ENCODE results near the gene ISOC1.

ISOC1 gene

DNA sequence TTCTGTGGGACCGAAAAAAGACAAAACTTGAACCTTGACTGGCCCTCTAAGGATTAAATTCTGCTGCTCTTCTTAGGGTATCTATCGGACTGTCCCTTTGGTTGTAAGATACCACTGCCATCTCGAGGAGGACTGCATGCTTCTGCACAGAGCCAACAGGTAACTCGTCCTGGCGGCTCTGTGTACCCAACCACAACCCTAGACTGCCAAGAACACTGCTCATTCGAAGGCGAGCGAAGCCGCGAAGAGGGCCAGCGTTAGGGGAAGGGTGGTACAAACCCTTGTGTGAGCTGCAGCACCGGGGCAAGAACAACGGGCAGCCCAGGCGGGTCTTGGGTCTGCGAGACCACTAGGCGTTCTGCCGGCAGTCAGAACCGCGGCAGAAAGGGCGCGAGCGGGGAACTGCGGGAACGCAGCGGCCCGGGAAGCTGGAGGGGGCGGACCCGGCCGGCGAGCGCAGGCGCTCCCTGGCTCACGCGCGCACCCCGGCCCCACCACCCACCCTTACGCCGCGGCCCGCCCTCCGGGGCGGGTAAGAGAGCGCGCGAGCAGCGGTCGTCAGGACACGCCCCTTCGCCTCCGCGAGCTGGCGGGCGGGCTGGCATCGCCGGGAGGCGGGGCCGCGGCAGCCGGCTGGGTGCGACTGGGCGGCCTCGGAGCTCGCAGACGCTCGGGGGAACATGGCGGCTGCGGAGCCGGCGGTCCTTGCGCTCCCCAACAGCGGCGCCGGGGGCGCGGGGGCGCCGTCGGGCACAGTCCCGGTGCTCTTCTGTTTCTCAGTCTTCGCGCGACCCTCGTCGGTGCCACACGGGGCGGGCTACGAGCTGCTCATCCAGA, at the start of gene ISOC1:
TSS of gene ISOC1 (plus strand) at position 663 of the 837 bp plus-strand sequence. CDS start at position 681, 18 bp downstream.
- DNase-seq = peak; percentile 92

- DNase-seq = no peak
Observed at GRCh38 chr5:129046151-129046550, 48.4 kb upstream of the ISOC1 start.

DNA sequence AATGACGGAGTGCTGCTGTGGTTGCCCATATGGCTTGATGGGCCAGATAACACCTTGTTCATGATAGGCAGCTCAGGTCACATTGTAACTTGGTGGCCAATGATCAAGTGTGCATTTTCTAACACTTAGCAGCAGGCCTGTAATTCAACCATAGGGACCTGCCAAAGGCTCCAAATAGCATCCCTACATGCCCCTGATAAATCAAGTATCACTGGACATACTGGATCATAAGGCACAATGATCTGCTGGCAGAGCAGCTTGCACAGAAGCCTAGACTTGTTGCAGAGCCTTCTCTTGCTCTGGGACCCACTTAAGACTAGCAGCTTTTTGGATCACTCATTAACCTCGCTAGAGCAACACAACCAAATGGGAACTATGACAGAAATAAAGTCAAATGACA, 46.0 kb upstream of the ISOC1 start:
- DNase-seq = no peak

- no peak for DNase-seq
Observed at GRCh38 chr5:129049126-129049799, 45.3 kb upstream of the ISOC1 start.

DNA sequence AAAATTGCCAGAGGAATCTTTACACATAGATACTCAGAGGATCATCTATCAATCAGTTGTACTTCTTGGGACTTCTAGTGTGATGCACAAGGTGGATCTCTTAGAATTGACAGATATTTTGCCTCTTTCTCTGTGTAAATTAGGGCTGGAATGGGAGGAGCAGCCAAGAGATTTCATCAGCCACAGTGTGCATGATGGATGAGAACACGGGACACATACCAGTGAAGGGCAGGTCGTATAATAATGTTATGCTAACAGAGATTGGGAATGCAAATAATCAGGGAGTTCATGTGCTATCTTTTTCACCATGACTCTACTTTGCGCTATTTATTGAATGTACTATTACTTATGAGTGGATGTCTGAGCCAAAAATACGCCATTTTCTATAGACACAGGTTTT, 43.3 kb upstream of the ISOC1 start:
- no peak for DNase-seq

DNA sequence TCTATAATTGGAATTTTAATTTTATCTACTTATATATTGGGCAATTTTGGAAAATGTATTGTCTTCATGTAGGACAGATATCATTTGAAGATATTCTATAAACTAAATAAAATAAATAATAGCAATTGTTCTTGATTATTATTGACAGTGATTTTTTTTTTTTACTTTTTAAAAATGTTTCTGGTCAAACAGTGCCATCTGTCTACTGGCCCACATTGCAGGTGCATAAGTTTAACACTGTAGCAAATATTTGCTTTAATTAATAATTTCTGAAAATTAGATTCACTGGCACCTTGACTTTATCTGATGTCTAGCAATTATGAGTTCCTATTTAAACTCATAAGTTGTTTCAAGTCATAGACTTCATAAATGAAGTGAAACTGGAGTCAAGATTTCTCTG, 41.1 kb upstream of the ISOC1 start:
- no peak for DNase-seq

DNA sequence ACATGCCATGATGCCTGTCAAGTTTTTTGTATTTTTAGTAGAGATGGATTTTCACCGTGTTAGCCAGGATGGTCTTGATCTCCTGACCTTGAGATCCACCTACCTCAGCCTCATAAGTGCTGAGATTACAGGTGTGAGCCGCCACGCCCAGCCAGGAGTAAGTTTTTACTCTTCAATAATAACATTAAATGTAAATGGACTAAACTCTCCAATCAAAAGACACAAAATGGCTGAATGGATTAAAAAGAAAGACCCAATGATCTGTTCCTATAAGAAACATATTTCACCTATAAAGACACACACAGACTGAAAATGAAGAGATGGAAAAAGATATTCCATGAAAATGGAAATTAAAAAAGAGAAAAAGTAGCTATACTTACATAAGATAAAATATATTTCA, 37.2 kb upstream of the ISOC1 start:
- DNase-seq = no peak

- DNase-seq = no peak
Observed at GRCh38 chr5:129061849-129062248, 32.7 kb upstream of the ISOC1 start.

GRCh38 chr5:129063483-129064113, 31.0 kb upstream of the ISOC1 start:
- no peak for DNase-seq

DNA sequence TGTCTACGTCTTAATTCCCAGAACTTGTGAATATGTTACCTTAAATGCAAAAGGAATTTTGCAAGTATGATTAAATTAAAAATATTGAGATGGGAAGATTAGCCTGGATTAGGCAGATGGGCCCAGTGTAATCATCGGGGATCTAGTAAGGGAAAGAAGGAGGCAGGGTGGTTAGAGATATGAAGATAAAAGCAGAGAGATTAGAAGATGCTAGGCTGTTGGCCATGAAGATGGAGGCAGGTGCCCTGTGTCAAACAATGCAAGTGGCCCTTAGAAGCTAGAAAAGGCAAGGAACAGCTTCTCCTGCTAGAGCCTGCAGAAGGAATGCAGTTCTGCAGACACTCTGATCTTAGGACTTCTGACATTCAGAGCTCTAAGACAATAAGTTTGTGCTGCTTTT, 28.8 kb upstream of the ISOC1 start:
- DNase-seq = no peak

GRCh38 chr5:129067745-129068144, 26.8 kb upstream of the ISOC1 start:
- DNase-seq = no peak

GRCh38 chr5:129069292-129069691, 25.3 kb upstream of the ISOC1 start:
- DNase-seq = no peak

- DNase-seq = no peak
Observed at GRCh38 chr5:129073111-129073510, 21.4 kb upstream of the ISOC1 start.

GRCh38 chr5:129074903-129075302, 19.6 kb upstream of the ISOC1 start:
- DNase-seq = no peak

- no peak for DNase-seq
Observed at GRCh38 chr5:129077433-129078075, 17.0 kb upstream of the ISOC1 start.

- no peak for DNase-seq
Observed at GRCh38 chr5:129078247-129078646, 16.3 kb upstream of the ISOC1 start.

DNA sequence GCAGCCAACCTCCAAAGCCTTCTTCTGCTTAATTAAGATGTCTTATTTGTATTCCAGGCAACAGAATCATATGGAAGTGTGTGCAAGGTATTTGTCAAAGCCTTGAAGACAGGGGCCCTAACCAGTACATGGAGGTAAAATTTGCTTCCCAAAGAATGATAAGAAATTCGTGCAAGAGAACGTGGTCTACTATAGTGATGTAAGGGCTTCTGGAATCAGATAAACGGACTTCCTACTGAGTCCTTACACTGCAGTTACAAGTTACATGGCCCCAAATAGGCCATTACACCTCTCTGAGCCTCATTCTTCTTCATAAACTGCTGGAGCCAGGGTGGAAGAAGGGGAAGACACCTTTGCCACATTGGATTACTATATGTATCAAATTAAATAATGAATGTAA, 15.9 kb upstream of the ISOC1 start:
- no peak for DNase-seq

DNA sequence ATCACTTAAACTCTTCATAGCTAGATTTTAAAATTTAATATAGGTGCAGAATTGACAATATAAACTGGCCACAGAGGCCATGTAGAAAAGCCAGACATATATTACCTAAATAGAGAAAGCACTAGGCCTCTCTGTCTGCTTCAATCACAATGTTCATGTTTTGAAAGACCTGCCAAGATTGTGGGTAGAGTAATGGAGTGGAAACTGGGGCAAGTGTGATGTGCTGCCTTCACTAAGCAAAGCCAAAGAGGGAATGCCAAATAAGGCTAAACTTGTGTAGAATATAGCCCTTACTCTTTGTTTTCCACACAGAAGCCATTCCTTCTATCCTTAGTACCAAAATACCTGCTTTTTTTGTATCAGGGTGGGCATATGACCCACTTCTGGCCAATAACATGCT, 15.1 kb upstream of the ISOC1 start:
- DNase-seq = no peak

DNA sequence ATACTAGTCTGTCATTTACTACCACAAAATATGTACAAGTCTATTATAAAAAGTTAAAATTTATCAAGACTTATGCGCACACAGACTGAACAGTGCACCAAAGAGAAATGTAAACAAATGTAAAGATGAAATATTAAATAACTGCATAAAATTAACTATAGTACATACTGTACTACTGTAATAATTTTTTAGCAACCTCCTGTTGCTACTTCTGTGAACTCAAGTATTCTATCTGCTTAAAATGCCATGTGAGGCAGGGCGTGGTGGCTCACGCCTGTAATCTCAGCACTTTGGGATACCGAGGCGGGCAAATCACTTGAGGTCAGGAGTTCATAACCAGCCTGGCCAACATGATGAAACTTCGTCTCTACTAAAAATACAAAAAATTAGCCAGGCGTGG, 13.8 kb upstream of the ISOC1 start:
- no peak for DNase-seq

DNA sequence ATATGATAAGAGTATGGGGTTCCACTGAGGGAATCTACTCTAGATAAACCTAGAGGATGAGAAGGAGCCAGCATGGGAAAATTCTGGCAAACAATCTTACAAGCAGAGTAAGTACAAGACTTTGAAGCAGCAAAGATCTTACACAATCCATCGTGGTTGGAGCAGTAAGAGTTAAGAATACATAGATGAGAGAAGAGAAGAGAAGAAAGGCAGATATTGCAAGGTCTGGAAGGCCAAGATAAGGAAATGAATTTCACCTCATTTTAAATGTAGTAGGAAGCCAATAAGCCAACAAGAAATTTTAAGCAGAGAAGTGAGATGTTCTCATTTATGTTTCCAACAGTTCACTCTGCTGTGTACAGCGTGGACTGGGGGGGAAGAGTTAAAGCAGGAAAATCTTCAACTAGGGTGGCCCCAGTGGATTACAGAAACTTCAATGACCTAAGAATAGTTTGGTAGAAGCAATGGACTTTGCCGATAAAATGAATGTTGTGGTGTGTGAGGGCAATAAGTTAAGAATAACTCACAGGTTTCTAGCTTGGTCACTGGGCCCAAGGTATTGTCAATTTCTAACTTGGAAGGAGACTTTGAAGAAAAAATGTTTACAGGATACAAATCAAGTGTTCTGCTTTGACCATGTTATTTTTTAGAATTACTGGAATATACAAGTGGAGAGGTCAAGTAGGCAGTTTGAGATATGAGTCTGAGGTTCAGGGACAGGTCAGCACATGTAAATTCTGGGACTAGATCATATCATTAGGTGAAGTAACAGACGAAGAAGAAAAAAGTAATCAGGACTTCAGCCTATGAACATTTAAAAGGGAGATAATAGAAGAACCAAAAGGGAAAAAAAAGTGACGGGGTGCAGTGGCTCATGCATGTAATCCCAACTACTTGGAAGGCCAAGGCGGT, 12.1 kb upstream of the ISOC1 start:
- DNase-seq = no peak

- DNase-seq = peak; percentile 50
Observed at GRCh38 chr5:129094924-129095899, 663 bp downstream of the ISOC1 start.

Measured in CD4-positive, alpha-beta T cell treated with Interleukin-21 for 1 hour (primary cell).